Measurements from ENCODE around the gene PLB1.
A peak's percentile ranks its signal among the peaks of the same experiment; 100 is the strongest.

Gene PLB1

DNA sequence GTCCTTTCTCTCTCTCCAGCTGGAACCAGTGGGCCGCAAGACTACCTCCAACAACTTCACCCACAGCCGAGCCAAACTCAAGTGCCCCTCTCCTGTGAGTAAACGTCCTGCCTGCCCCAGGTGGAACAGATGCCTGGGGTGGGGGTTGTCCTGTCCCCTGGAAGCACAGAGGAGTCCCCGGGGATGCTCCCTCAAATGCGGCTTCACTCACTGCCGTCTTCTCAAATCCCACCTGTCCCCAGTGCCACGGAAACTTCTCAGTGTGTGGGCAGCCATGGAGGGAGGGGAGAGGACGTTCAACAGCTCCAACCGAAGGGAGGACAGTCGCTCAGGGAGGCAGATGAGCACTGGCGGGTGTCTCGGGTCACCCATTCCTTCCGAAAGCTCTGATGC is 145.0 kb downstream of the PLB1 start:
- TF ChIP-seq FOXM1 (IDR thresholded peaks at IDR 0.05; ENCODE audit: borderline replicate concordance, low read depth) (no peak), YY1 (IDR thresholded peaks at IDR 0.05; ENCODE audit: low read depth) (no peak), TCF12 (IDR thresholded peaks at IDR 0.05; ENCODE audit: low read depth) (no peak), NFIC (IDR thresholded peaks at IDR 0.05) (no peak), ZBTB7A (IDR thresholded peaks at IDR 0.05; ENCODE audit: low read depth) (no peak), RAD21 (IDR thresholded peaks at IDR 0.05; ENCODE audit: low read depth) (no peak), CREB1 (IDR thresholded peaks at IDR 0.05; ENCODE audit: low read depth) (no peak), TAF1 (IDR thresholded peaks at IDR 0.05; ENCODE audit: low read depth) (no peak), EP300 (IDR thresholded peaks at IDR 0.05; ENCODE audit: borderline replicate concordance) (no peak), CEBPB (IDR thresholded peaks at IDR 0.05) (no peak), EGR1 (IDR thresholded peaks at IDR 0.05) (no peak), TEAD4 (IDR thresholded peaks at IDR 0.05) (no peak)
- TF ChIP-seq, protein P1, sequence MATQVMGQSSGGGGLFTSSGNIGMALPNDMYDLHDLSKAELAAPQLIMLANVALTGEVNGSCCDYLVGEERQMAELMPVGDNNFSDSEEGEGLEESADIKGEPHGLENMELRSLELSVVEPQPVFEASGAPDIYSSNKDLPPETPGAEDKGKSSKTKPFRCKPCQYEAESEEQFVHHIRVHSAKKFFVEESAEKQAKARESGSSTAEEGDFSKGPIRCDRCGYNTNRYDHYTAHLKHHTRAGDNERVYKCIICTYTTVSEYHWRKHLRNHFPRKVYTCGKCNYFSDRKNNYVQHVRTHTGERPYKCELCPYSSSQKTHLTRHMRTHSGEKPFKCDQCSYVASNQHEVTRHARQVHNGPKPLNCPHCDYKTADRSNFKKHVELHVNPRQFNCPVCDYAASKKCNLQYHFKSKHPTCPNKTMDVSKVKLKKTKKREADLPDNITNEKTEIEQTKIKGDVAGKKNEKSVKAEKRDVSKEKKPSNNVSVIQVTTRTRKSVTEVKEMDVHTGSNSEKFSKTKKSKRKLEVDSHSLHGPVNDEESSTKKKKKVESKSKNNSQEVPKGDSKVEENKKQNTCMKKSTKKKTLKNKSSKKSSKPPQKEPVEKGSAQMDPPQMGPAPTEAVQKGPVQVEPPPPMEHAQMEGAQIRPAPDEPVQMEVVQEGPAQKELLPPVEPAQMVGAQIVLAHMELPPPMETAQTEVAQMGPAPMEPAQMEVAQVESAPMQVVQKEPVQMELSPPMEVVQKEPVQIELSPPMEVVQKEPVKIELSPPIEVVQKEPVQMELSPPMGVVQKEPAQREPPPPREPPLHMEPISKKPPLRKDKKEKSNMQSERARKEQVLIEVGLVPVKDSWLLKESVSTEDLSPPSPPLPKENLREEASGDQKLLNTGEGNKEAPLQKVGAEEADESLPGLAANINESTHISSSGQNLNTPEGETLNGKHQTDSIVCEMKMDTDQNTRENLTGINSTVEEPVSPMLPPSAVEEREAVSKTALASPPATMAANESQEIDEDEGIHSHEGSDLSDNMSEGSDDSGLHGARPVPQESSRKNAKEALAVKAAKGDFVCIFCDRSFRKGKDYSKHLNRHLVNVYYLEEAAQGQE (IDR thresholded peaks at IDR 0.05; ENCODE audit: low read depth): no peak
- TF ChIP-seq, protein P2, sequence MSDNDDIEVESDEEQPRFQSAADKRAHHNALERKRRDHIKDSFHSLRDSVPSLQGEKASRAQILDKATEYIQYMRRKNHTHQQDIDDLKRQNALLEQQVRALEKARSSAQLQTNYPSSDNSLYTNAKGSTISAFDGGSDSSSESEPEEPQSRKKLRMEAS (IDR thresholded peaks at IDR 0.05): no peak
- TF ChIP-seq, protein P3, sequence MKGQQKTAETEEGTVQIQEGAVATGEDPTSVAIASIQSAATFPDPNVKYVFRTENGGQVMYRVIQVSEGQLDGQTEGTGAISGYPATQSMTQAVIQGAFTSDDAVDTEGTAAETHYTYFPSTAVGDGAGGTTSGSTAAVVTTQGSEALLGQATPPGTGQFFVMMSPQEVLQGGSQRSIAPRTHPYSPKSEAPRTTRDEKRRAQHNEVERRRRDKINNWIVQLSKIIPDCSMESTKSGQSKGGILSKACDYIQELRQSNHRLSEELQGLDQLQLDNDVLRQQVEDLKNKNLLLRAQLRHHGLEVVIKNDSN (IDR thresholded peaks at IDR 0.05): no peak

DNA sequence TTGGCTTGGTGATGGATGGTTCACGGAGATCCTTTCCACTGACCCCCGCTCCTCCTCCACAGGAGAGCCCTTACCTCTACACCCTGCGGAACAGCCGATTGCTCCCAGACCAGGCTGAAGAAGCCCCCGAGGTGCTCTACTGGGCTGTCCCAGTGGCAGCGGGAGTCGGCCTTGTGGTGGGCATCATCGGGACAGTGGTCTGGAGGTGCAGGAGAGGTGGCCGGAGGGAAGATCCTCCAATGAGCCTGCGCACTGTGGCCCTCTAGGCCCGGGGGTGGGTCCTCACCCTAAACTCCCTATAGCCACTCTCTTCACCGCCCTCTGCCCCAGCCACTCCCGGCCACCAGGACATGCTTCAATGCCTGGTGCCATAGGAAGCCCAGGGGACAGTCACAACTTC is 146.9 kb downstream of the PLB1 start:
- no peak for TF ChIP-seq ZBTB7A (IDR thresholded peaks at IDR 0.05; ENCODE audit: low read depth)

DNA sequence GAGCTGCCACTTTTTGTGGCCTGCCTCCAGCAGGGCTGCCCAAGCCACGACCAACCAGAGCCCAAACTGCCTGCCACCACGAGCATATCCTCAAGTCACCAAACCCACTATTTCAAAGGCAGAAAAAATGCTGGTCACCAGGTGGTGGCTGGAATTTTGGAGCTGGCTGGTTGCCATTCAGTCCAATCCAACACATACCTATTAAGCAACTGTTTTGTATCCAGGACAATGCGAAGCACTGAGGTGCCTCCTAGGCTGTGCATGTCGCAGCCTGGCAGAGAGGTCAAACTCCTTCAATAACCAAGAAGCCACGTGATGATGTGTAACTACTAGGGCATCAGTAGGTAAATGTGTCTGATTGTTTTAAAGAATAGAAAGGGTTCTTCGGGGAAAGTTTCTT is 147.5 kb downstream of the PLB1 start:
- TF ChIP-seq FOXM1 (IDR thresholded peaks at IDR 0.05; ENCODE audit: borderline replicate concordance, low read depth): no peak
- TF ChIP-seq YY1 (IDR thresholded peaks at IDR 0.05; ENCODE audit: low read depth): no peak
- TF ChIP-seq, protein P2 (IDR thresholded peaks at IDR 0.05): peak; percentile 67; the same call in 1 of the 2 replicates
- no peak for TF ChIP-seq ZBTB7A (IDR thresholded peaks at IDR 0.05; ENCODE audit: low read depth)
- TF ChIP-seq TAF1 (IDR thresholded peaks at IDR 0.05; ENCODE audit: low read depth): no peak
- 0 out of 2 replicates have a peak, but pooled peaks have one; percentile 20 for TF ChIP-seq RAD21 (IDR thresholded peaks at IDR 0.05; ENCODE audit: low read depth)
- TF ChIP-seq, protein P3 (IDR thresholded peaks at IDR 0.05): peak; percentile 85
- no peak for TF ChIP-seq CREB1 (IDR thresholded peaks at IDR 0.05; ENCODE audit: low read depth)
- TF ChIP-seq EP300 (IDR thresholded peaks at IDR 0.05; ENCODE audit: borderline replicate concordance): peak; percentile 67
- TF ChIP-seq NFIC (IDR thresholded peaks at IDR 0.05): peak; percentile 88
- TF ChIP-seq, protein P1 (IDR thresholded peaks at IDR 0.05; ENCODE audit: low read depth): no peak
- no peak for TF ChIP-seq EGR1 (IDR thresholded peaks at IDR 0.05)
- peak; percentile 74 for TF ChIP-seq TCF12 (IDR thresholded peaks at IDR 0.05; ENCODE audit: low read depth)
- TF ChIP-seq CEBPB (IDR thresholded peaks at IDR 0.05): peak; percentile 84
- TF ChIP-seq TEAD4 (IDR thresholded peaks at IDR 0.05): peak; percentile 91

DNA sequence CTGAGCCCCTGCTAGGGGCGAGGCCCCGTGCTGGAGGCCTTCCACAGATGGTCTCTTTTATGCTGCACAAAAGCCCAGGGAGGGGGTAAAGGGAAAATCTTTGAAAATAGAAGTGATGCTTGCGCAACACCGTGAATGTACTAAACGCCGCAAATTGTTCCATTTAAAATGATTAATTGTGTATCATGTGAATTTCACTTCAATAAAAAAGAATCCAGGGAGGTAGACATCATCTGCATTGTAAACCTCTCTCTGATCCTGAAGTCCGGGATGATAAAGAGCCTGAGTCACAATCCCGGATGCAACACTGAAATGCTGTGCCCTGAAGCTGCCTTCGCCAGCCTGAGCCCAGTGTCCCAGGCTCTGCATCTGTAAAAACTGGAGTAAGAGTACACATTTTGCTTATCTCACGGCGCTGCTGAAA is 148.1 kb downstream of the PLB1 start:
- no peak for TF ChIP-seq YY1 (IDR thresholded peaks at IDR 0.05; ENCODE audit: low read depth)
- no peak for TF ChIP-seq RAD21 (IDR thresholded peaks at IDR 0.05; ENCODE audit: low read depth)
- TF ChIP-seq, protein P2 (IDR thresholded peaks at IDR 0.05): no peak
- TF ChIP-seq NFIC (IDR thresholded peaks at IDR 0.05): no peak
- TF ChIP-seq CEBPB (IDR thresholded peaks at IDR 0.05): peak; percentile 88

DNA sequence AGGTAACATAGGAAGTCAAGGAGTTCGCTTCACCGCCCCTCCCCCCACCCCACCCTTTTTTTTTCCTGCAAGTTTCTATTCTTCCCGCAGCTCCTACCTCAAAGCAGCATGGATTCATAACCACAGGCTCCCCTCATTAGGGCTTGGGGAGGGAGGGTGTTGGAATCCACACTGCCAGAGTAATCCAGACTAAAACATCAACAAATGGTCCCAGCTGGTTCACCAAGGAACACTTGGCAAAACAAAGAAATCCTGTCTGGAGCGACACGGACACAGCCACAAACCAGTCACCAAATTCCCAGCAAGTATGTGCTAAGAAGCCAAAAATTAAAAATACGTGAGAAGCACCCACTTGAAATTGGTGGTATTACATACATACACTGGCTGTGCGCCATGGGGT is 148.9 kb downstream of the PLB1 start:
- no peak for TF ChIP-seq EGR1 (IDR thresholded peaks at IDR 0.05)

DNA sequence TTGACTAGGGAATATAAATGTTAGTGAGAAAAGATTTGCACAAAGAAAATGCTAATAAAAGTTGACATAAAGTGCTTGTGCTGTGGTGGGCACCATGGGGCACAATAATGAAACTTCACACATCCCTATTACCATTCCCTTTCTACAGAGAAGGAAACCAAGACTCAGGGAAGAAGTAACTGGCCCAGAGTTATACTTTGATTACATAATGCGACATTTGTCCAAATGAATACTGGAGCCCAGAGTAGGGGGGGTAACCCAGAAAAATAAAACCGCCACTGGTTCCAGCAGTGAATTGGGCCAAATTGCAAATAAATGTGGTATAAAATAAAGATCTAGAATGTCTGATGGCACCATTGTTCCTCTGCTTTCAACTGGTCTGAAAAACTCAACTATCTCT is 149.7 kb downstream of the PLB1 start:
- TF ChIP-seq FOXM1 (IDR thresholded peaks at IDR 0.05; ENCODE audit: borderline replicate concordance, low read depth) (no peak), CEBPB (IDR thresholded peaks at IDR 0.05) (no peak), RAD21 (IDR thresholded peaks at IDR 0.05; ENCODE audit: low read depth) (no peak)

DNA sequence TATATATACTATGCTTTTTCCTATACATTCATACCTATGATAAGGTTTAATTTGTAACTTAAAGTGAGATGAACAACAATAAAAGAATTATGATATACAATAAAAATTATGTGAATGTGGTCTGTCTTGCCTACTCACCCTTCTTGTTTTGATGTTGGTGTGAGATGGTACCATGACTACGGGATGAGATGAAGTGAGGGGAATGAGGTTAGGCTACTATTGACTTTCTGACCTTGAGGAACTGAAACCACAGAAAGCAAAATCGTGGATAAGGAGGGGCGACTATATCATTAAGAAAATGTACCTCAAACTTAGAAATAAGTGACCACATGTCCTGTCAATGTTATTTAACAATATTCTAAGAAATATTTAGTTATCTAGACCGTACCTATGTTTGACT is 151.8 kb downstream of the PLB1 start:
- no peak for TF ChIP-seq NFIC (IDR thresholded peaks at IDR 0.05)
- TF ChIP-seq EP300 (IDR thresholded peaks at IDR 0.05; ENCODE audit: borderline replicate concordance): no peak
- no peak for TF ChIP-seq RAD21 (IDR thresholded peaks at IDR 0.05; ENCODE audit: low read depth)
- no peak for TF ChIP-seq FOXM1 (IDR thresholded peaks at IDR 0.05; ENCODE audit: borderline replicate concordance, low read depth)
- no peak for TF ChIP-seq YY1 (IDR thresholded peaks at IDR 0.05; ENCODE audit: low read depth)
- TF ChIP-seq, protein P1 (IDR thresholded peaks at IDR 0.05; ENCODE audit: low read depth): no peak
- TF ChIP-seq CEBPB (IDR thresholded peaks at IDR 0.05): no peak
- no peak for TF ChIP-seq TAF1 (IDR thresholded peaks at IDR 0.05; ENCODE audit: low read depth)
- TF ChIP-seq ZBTB7A (IDR thresholded peaks at IDR 0.05; ENCODE audit: low read depth): no peak
- TF ChIP-seq EGR1 (IDR thresholded peaks at IDR 0.05): no peak
- no peak for TF ChIP-seq CREB1 (IDR thresholded peaks at IDR 0.05; ENCODE audit: low read depth)
- no peak for TF ChIP-seq TCF12 (IDR thresholded peaks at IDR 0.05; ENCODE audit: low read depth)
- TF ChIP-seq, protein P2 (IDR thresholded peaks at IDR 0.05): no peak
- TF ChIP-seq TEAD4 (IDR thresholded peaks at IDR 0.05): no peak
- TF ChIP-seq, protein P3 (IDR thresholded peaks at IDR 0.05): no peak
